Sigmoid colon (tissue), 7 donors: Measurements from ENCODE around the gene FRMD8. TPM values are rescaled to one million over a fixed set of nuclear protein-coding genes. Genes with fewer than 3 reads are reported as not detected.

ENCODE experiments used
- DNase-seq: peaks from one replicate; pipeline ENCODE4 v3.0.0-alpha.2; 2019
- H3K27ac ChIP-seq, 4 donors: fragments of 200-600 bp; sonication (generic); one replicate each; pipeline ENCODE4 v1.5.1; 2016 to 2019; ENCODE audit warnings: mild to moderate bottlenecking in 1 of 4
- H3K27me3 ChIP-seq, 3 donors: fragments of 200-600 bp; sonication (generic); one replicate each; pipeline ENCODE4 v1.5.1; 2019; ENCODE audit warnings: mild to moderate bottlenecking in 1 of 3
- H3K36me3 ChIP-seq, 4 donors: fragments of 200-600 bp; sonication (generic); one replicate each; pipeline ENCODE4 v1.5.1; 2016 to 2019
- H3K4me1 ChIP-seq, 4 donors: fragments of 200-600 bp; sonication (generic); one replicate each; pipeline ENCODE4 v1.5.1; 2017 to 2019
- H3K4me3 ChIP-seq, 4 donors: fragments of 200-600 bp; sonication (generic); one replicate each; pipeline ENCODE4 v1.5.1; 2017 to 2019; ENCODE audit warnings: mild to moderate bottlenecking in 2 of 4, moderate library complexity in 1 of 4
- H3K9me3 ChIP-seq, 4 donors: fragments of 200-600 bp in 3 of 4; sonication (generic) in 3 of 4; one replicate each; pipeline versions ENCODE4 v1.5.1 to v1.6.1; 2013 to 2019
- EP300 ChIP-seq, 4 donors: sonication (generic); formaldehyde crosslinking; IDR thresholded peaks; one replicate each; pipeline ENCODE4 v1.6.1; 2017; ENCODE audit warnings: antibody characterized with exemption in 4 of 4
- POLR2A ChIP-seq, 2 donors: fragments of 450-650 bp; IDR thresholded peaks; one replicate each; pipeline ENCODE4 v1.6.1; 2016; ENCODE audit warnings: antibody characterized with exemption in 2 of 2, mild to moderate bottlenecking in 2 of 2, moderate library complexity in 2 of 2
- POLR2AphosphoS5 ChIP-seq, 4 donors: sonication (generic); formaldehyde crosslinking; IDR thresholded peaks; one replicate each; pipeline ENCODE4 v1.6.1; 2017; ENCODE audit warnings: antibody characterized with exemption in 4 of 4
- WGBS, 2 donors: extraction: QIAGEN DNeasy Blood & Tissue Kit; methylation state at CpG; one replicate each; pipeline ENCODE4 v1.1.7; 2013; 5-methylcytosine and 5-hydroxymethylcytosine counted together
- intact Hi-C: fragments of 100-400 bp; cut with DNase I; formaldehyde crosslinking; loops from one replicate; pipeline ENCODE4 v1.15.1; 2023
- polyA plus RNA-seq, 3 donors: library from polyadenylated mRNA; stranded (reverse); fragments of 200-250 nt; gene quantifications; one replicate each; pipeline ENCODE4 v1.2.3, GENCODE V29; 2013
- total RNA-seq, 4 donors: library from RNA; depleted of rRNA; stranded (reverse); fragments of >200 nt; gene quantifications; one replicate each; pipeline ENCODE4 v1.1.0, GENCODE V29; 2016
- TF ChIP-seq, protein P1 (sequence below), 4 experiments: fragments of 450-650 bp in 3 of 4; fragments of 200-600 bp in 1 of 4; IDR thresholded peaks; one replicate each; pipeline ENCODE4 v1.5.1; 2016 to 2019; ENCODE audit warnings: antibody characterized with exemption in 4 of 4, mild to moderate bottlenecking in 3 of 4, moderate library complexity in 2 of 4
- donor health status: healthy with polysubstance abuse.
- donor health status: Bipolar disorder and iron deficiency.
- donor health status: healthy.

Gene FRMD8
- total and polyA plus RNA-seq, 7 donors = 10.7 to 29.0 (median 21.6) TPM

GRCh38 chr11:65444314-65445051 lies 58.0 kb downstream of the FRMD8 start:
- H3K27ac ChIP-seq = peak overlapping the region; percentile 64 to 100 (median 86)
- intact Hi-C loops = no loop called here
- TF ChIP-seq POLR2A (IDR thresholded peaks at IDR 0.05) (no peak), POLR2AphosphoS5 (IDR thresholded peaks at IDR 0.05) (peak; percentile 12 to 71 (median 24)), EP300 (IDR thresholded peaks at IDR 0.05) (no peak)
- TF ChIP-seq, protein P1, sequence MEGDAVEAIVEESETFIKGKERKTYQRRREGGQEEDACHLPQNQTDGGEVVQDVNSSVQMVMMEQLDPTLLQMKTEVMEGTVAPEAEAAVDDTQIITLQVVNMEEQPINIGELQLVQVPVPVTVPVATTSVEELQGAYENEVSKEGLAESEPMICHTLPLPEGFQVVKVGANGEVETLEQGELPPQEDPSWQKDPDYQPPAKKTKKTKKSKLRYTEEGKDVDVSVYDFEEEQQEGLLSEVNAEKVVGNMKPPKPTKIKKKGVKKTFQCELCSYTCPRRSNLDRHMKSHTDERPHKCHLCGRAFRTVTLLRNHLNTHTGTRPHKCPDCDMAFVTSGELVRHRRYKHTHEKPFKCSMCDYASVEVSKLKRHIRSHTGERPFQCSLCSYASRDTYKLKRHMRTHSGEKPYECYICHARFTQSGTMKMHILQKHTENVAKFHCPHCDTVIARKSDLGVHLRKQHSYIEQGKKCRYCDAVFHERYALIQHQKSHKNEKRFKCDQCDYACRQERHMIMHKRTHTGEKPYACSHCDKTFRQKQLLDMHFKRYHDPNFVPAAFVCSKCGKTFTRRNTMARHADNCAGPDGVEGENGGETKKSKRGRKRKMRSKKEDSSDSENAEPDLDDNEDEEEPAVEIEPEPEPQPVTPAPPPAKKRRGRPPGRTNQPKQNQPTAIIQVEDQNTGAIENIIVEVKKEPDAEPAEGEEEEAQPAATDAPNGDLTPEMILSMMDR (IDR thresholded peaks at IDR 0.05) = no peak
- WGBS, 2 donors = 85 to 89% methylated on average over 14 of the region's 14 CpGs
- H3K27me3 ChIP-seq = no peaks in the 10 kb centered on the region
- peak; percentile 76 for DNase-seq
- peaks cover 22 to 73% (median 34%) of the 10 kb centered on the region in 4 donors for H3K36me3 ChIP-seq
- H3K4me1 ChIP-seq = peaks cover 0 to 46% (median 41%) of the 10 kb centered on the region in 4 donors
- H3K4me3 ChIP-seq = no peak overlapping the region
- no peaks in the 10 kb centered on the region for H3K9me3 ChIP-seq

DNA sequence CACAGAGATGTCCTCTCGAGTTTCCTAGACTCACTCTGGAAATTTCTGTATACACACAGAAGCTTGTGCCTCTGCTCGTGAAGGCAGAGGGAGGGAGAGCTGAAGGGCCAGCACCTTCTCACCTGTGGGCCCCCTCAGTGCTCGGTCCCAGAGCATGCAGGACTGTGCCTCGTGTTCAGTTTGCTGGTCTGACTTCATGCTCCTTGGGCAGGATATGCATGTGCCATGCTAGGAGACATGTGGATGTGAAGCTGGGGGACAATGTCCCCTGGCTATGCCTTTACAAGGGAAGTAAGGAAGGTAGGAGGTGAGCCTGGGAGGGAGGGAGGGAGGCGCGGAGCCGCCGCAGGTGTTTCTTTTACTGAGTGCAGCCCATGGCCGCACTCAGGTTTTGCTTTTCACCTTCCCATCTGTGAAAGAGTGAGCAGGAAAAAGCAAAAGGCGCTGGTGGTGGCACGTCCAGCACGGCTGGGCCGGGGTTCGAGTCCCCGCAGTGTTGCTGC lies 58.7 kb downstream of the FRMD8 start:
- Histone ChIP-seq H3K4me1 (peaks cover 0 to 39% (median 35%) of the 10 kb centered on the region in 4 donors), H3K27ac (peak overlapping the region; percentile 64 to 100 (median 86))

DNA sequence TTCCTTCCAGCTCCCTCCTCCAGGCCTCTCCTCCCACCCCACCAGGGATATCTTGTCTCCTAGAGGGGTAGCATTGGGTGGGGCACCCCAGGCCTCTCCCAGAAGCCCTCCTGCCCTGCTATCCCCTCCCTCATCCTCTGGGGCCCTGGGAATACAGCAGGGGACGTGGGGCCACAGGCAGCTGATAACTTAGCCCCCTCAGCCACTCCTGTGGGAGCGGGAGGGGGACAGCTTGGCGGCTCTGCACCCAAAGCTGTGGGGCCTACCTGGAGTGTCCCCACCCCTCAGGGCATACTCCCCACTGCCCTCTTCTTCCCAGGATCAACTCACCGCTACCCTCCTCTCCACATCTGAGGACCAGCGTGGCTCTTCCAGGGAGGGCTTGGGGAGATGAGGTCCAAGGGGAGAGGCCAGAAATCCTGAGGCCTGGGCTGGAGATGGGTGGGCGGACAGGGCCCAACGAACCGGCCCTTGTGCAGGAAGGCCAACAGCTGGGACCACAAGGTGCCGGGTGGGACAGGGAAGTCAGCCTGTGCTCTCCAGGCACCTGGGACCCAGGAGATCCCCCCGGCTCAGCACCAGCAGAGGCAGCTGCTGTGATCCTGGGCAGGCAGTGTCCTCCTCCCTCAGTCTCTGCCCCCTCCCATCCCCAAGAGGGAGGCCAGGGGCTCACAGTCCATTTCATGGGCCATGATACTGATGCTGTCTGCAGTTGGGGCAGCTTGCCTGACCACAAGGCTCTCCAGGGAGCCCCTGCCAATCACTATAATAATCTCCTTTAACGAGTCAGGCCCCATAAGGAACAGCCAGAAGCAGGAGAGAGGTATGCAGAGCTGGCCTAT lies 59.4 kb downstream of the FRMD8 start:
- H3K4me3 ChIP-seq = no peak overlapping the region
- peak; percentile 76 for DNase-seq
- H3K9me3 ChIP-seq = no peaks in the 10 kb centered on the region
- TF ChIP-seq POLR2AphosphoS5 (IDR thresholded peaks at IDR 0.05) (peak; percentile 23 to 66 (median 50)), EP300 (IDR thresholded peaks at IDR 0.05) (no peak)
- no peaks in the 10 kb centered on the region for H3K27me3 ChIP-seq
- 83% methylated on average over 11 of the region's 11 CpGs for WGBS, 2 donors
- H3K27ac ChIP-seq = peak overlapping the region; percentile 64 to 100 (median 86)
- peaks cover 22 to 62% (median 33%) of the 10 kb centered on the region in 4 donors for H3K36me3 ChIP-seq
- intact Hi-C loops = no loop called here
- peaks cover 0 to 33% (median 28%) of the 10 kb centered on the region in 4 donors for H3K4me1 ChIP-seq

More for the DNA sequence above, 58.7 kb downstream of the FRMD8 start:
- intact Hi-C loops = no loop called here
- 87 to 90% methylated on average over 15 of the region's 15 CpGs for WGBS, 2 donors
- Histone ChIP-seq H3K4me3 (no peak overlapping the region), H3K27me3 (no peaks in the 10 kb centered on the region), H3K9me3 (no peaks in the 10 kb centered on the region), H3K36me3 (peaks cover 22 to 67% (median 34%) of the 10 kb centered on the region in 4 donors)
- TF ChIP-seq POLR2A (IDR thresholded peaks at IDR 0.05) = no peak
- TF ChIP-seq, protein P1 (IDR thresholded peaks at IDR 0.05) = no peak
- TF ChIP-seq POLR2AphosphoS5 (IDR thresholded peaks at IDR 0.05) = peak; percentile 59 to 81 (median 64)
- TF ChIP-seq EP300 (IDR thresholded peaks at IDR 0.05) = no peak
- DNase-seq = no peak

GRCh38 chr11:65446446-65447277 lies 60.2 kb downstream of the FRMD8 start:
- Histone ChIP-seq H3K27me3 (no peaks in the 10 kb centered on the region), H3K9me3 (no peaks in the 10 kb centered on the region), H3K36me3 (peaks cover 22 to 54% (median 32%) of the 10 kb centered on the region in 4 donors), H3K27ac (peak overlapping the region; percentile 64 to 100 (median 86)), H3K4me1 (peaks cover 0 to 24% (median 22%) of the 10 kb centered on the region in 4 donors), H3K4me3 (no peak overlapping the region)
- intact Hi-C loops = no loop called here
- peak; percentile 29 to 82 (median 60) for TF ChIP-seq POLR2AphosphoS5 (IDR thresholded peaks at IDR 0.05)
- TF ChIP-seq EP300 (IDR thresholded peaks at IDR 0.05) = no peak
- DNase-seq = peak; percentile 82
- WGBS, 2 donors = 89 to 92% methylated on average over 11 of the region's 11 CpGs

DNA sequence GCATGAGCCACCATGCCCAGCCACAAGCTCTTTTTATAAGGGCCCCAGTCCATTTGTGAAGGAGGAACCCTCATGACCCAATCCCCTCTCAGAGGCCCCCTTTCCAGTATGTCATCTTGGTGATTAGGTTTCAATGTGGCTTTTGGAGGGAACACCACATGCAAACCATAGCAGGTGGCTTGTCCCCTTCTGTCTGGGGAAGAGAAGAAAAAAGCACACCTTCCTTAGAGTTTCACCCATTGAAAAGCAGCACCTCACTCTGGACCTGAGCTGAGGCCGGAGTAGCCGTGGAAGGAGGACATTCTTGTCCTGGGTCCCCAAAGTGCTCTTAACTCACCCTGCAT lies 61.6 kb downstream of the FRMD8 start:
- no peak overlapping the region for H3K4me3 ChIP-seq
- 98 to 99% methylated on average over 2 of the region's 2 CpGs for WGBS, 2 donors
- H3K4me1 ChIP-seq = peaks cover 0 to 10% (median 9%) of the 10 kb centered on the region in 4 donors
- no peak for DNase-seq
- peak overlapping the region; percentile 26 to 100 (median 86) for H3K27ac ChIP-seq
- TF ChIP-seq POLR2AphosphoS5 (IDR thresholded peaks at IDR 0.05) (peak in 1 of 4 donors; percentile 75), POLR2A (IDR thresholded peaks at IDR 0.05) (no peak), EP300 (IDR thresholded peaks at IDR 0.05) (no peak)
- TF ChIP-seq, protein P1 (IDR thresholded peaks at IDR 0.05) = no peak
- H3K27me3 ChIP-seq = no peaks in the 10 kb centered on the region
- H3K9me3 ChIP-seq = no peaks in the 10 kb centered on the region
- intact Hi-C loops = no loop called here
- peaks cover 21 to 40% (median 25%) of the 10 kb centered on the region in 4 donors for H3K36me3 ChIP-seq
